PFSK-1 (cell line): ENCODE measurements around the gene MT1E.

Source experiments
- POLR2AphosphoS5 ChIP-seq: IDR thresholded peaks from 2 replicates; pipeline ENCODE4 v1.6.1; 2012; ENCODE audit warnings: low read depth, mild to moderate bottlenecking, control low read depth, low read length, moderate library complexity
- SIN3A ChIP-seq: IDR thresholded peaks from 2 replicates; pipeline ENCODE4 v1.6.1; 2012; ENCODE audit warnings: mild to moderate bottlenecking, low read length, moderate library complexity, borderline replicate concordance; ENCODE audit not compliant: insufficient read depth

GRCh38 chr16:56576585-56577299 is 48.8 kb upstream of the MT1E start:
- TF ChIP-seq POLR2AphosphoS5 = no peak
- TF ChIP-seq SIN3A = no peak
